HEK293 (cell line): Measurements from ENCODE around the gene WWTR1.

Experiments used
- CTCF ChIA-PET: fragments of 350-600 bp; formaldehyde crosslinking; extraction: SDS; loops from one replicate; lab custom pipeline; 2021; ENCODE audit warnings: antibody characterized with exemption; lab: Yijun Ruan, JAX
- POLR2A ChIA-PET: fragments of 300-600 bp; formaldehyde crosslinking; extraction: SDS; loops from one replicate; lab custom pipeline; 2020; ENCODE audit warnings: antibody characterized with exemption, inconsistent platforms; lab: Yijun Ruan, JAX
- H3K27ac ChIP-seq: fragments of 200-500 bp; sonication (Bioruptor generic); 2 replicates; pipeline ENCODE4 v1.5.1; 2014; ENCODE audit warnings: low read depth, low read length, control low read depth, inconsistent platforms; ENCODE audit errors: extremely low read depth
- H3K36me3 ChIP-seq, 2 experiments: fragments of 200-500 bp in 1 of 2; sonication (Bioruptor generic) in 1 of 2; 1 replicate in 1 of 2; 2 replicates in 1 of 2; pipeline ENCODE4 v1.5.1; 2014 to 2017; ENCODE audit warnings: inconsistent platforms in 2 of 2, low read length in 2 of 2; ENCODE audit not compliant: control insufficient read depth in 2 of 2, insufficient read depth in 1 of 2
- H3K4me1 ChIP-seq: fragments of 200-500 bp; sonication (Bioruptor generic); 2 replicates; pipeline ENCODE4 v1.5.1; 2014; ENCODE audit warnings: mild to moderate bottlenecking, low read length, inconsistent platforms; ENCODE audit not compliant: control insufficient read depth, insufficient read depth
- H3K4me3 ChIP-seq: 2 replicates; pipeline ENCODE4 v1.5.1; 2011; ENCODE audit warnings: low read depth, mild to moderate bottlenecking, control low read depth, low read length, moderate library complexity
- H3K9me3 ChIP-seq: fragments of 200-500 bp; sonication (Bioruptor generic); 2 replicates; pipeline ENCODE4 v1.5.1; 2014; ENCODE audit warnings: low read depth, low read length, inconsistent platforms; ENCODE audit not compliant: control insufficient read depth, insufficient read depth
- GLIS2 ChIP-seq: fragments of 450-650 bp; formaldehyde crosslinking; IDR thresholded peaks from 2 replicates; pipeline ENCODE4 v1.5.1; 2016; ENCODE audit warnings: missing biosample characterization, missing genetic modification characterization
- KLF7 ChIP-seq: fragments of 450-650 bp; formaldehyde crosslinking; IDR thresholded peaks from 2 replicates; pipeline ENCODE4 v1.5.1; 2016; ENCODE audit warnings: missing biosample characterization, missing genetic modification characterization, borderline replicate concordance
- SETDB1 ChIP-seq: IDR thresholded peaks from one replicate; pipeline ENCODE4 v1.6.1; 2017; ENCODE audit warnings: mild to moderate bottlenecking, low read length, moderate library complexity, mixed read lengths; ENCODE audit not compliant: insufficient read length
- ZBTB20 ChIP-seq: fragments of 450-650 bp; formaldehyde crosslinking; IDR thresholded peaks from 2 replicates; pipeline ENCODE4 v1.5.1; 2016; ENCODE audit warnings: missing biosample characterization, missing genetic modification characterization
- ZNF133 ChIP-seq: fragments of 450-650 bp; formaldehyde crosslinking; IDR thresholded peaks from 2 replicates; pipeline ENCODE4 v1.5.1; 2016; ENCODE audit warnings: missing biosample characterization, missing genetic modification characterization
- ZNF174 ChIP-seq: fragments of 450-650 bp; formaldehyde crosslinking; IDR thresholded peaks from 2 replicates; pipeline ENCODE4 v1.5.0; 2017; ENCODE audit warnings: missing biosample characterization, mild to moderate bottlenecking, missing genetic modification characterization
- ZNF280D ChIP-seq: fragments of 450-650 bp; formaldehyde crosslinking; IDR thresholded peaks from 2 replicates; pipeline ENCODE4 v1.5.1; 2016; ENCODE audit warnings: missing biosample characterization, missing genetic modification characterization
- ZNF362 ChIP-seq: fragments of 450-650 bp; formaldehyde crosslinking; IDR thresholded peaks from 2 replicates; pipeline ENCODE4 v1.5.1; 2016; ENCODE audit warnings: missing biosample characterization, missing genetic modification characterization
- ZNF366 ChIP-seq: fragments of 450-650 bp; formaldehyde crosslinking; conservative IDR thresholded peaks from 2 replicates; pipeline ENCODE4 v1.5.1; 2016; ENCODE audit warnings: missing biosample characterization, missing genetic modification characterization
- ZNF423 ChIP-seq: fragments of 450-650 bp; formaldehyde crosslinking; IDR thresholded peaks from 2 replicates; pipeline ENCODE4 v1.5.1; 2016; ENCODE audit warnings: missing biosample characterization, missing genetic modification characterization
- ZNF426 ChIP-seq: fragments of 450-650 bp; formaldehyde crosslinking; IDR thresholded peaks from 2 replicates; pipeline ENCODE4 v1.5.1; 2017; ENCODE audit warnings: missing biosample characterization, missing genetic modification characterization, mild to moderate bottlenecking, inconsistent platforms, moderate library complexity
- ZNF433 ChIP-seq: fragments of 450-650 bp; formaldehyde crosslinking; IDR thresholded peaks from 2 replicates; pipeline ENCODE4 v1.5.1; 2016; ENCODE audit warnings: missing biosample characterization, missing genetic modification characterization, low read depth
- ZNF530 ChIP-seq: fragments of 450-650 bp; formaldehyde crosslinking; IDR thresholded peaks from 2 replicates; pipeline ENCODE4 v1.5.1; 2016; ENCODE audit warnings: low read depth, missing biosample characterization, missing genetic modification characterization
- ZNF707 ChIP-seq: fragments of 450-650 bp; formaldehyde crosslinking; IDR thresholded peaks from 2 replicates; pipeline ENCODE4 v1.5.1; 2016; ENCODE audit warnings: missing biosample characterization, missing genetic modification characterization
- ZNF747 ChIP-seq: fragments of 450-650 bp; formaldehyde crosslinking; IDR thresholded peaks from 2 replicates; pipeline ENCODE4 v1.5.1; 2016; ENCODE audit warnings: missing biosample characterization, missing genetic modification characterization
- ZNF830 ChIP-seq: fragments of 450-650 bp; IDR thresholded peaks from 2 replicates; pipeline ENCODE4 v1.5.0; 2018; ENCODE audit warnings: missing biosample characterization, missing genetic modification characterization, low read depth, mild to moderate bottlenecking, moderate library complexity
- TF ChIP-seq, protein P1 (sequence below): fragments of 450-650 bp; formaldehyde crosslinking; IDR thresholded peaks from 2 replicates; pipeline ENCODE4 v1.5.1; 2016; ENCODE audit warnings: missing biosample characterization, missing genetic modification characterization, low read depth
- TF ChIP-seq, protein P2 (sequence below): fragments of 450-650 bp; formaldehyde crosslinking; IDR thresholded peaks from 2 replicates; pipeline ENCODE4 v1.5.1; 2016; ENCODE audit warnings: missing biosample characterization, missing genetic modification characterization
- TF ChIP-seq, protein P3 (sequence below): fragments of 450-650 bp; formaldehyde crosslinking; IDR thresholded peaks from 2 replicates; pipeline ENCODE4 v1.5.1; 2016; ENCODE audit warnings: missing biosample characterization, missing genetic modification characterization

Gene WWTR1

GRCh38 chr3:149541091-149541491, 116.7 kb downstream of the WWTR1 start:
- no peak for TF ChIP-seq ZNF830 (tag by site-specific recombination)
- TF ChIP-seq ZNF366 (tag by site-specific recombination), result no peak
- TF ChIP-seq ZNF280D (tag by site-specific recombination), result no peak
- TF ChIP-seq KLF7 (tag by site-specific recombination), result no peak
- TF ChIP-seq ZNF433 (tag by site-specific recombination), result no peak
- TF ChIP-seq SETDB1, result no peak
- TF ChIP-seq, protein P1, sequence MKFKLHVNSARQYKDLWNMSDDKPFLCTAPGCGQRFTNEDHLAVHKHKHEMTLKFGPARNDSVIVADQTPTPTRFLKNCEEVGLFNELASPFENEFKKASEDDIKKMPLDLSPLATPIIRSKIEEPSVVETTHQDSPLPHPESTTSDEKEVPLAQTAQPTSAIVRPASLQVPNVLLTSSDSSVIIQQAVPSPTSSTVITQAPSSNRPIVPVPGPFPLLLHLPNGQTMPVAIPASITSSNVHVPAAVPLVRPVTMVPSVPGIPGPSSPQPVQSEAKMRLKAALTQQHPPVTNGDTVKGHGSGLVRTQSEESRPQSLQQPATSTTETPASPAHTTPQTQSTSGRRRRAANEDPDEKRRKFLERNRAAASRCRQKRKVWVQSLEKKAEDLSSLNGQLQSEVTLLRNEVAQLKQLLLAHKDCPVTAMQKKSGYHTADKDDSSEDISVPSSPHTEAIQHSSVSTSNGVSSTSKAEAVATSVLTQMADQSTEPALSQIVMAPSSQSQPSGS (tag by site-specific recombination), result no peak
- no peak overlapping the region for H3K4me3 ChIP-seq
- H3K36me3 ChIP-seq, result peaks cover 0 to 10% of the 10 kb centered on the region in 2 experiments; a peak in 1 of 3 replicates
- POLR2A ChIA-PET, result interaction anchor here (1.2 kb wide), 1 partner anchor 117 kb away, joined by 5 read pairs; the partner anchor contains the start of gene WWTR1
- CTCF ChIA-PET, result interaction anchor here (0.6 to 1.3 kb wide), 4 partner anchors 10 to 176 kb away, joined by 3 to 6 read pairs (median 3); no protein-coding TSS in a partner anchor
- no peak overlapping the region for H3K27ac ChIP-seq
- no peaks in the 10 kb centered on the region for H3K9me3 ChIP-seq
- H3K4me1 ChIP-seq, result no peaks in the 10 kb centered on the region

DNA sequence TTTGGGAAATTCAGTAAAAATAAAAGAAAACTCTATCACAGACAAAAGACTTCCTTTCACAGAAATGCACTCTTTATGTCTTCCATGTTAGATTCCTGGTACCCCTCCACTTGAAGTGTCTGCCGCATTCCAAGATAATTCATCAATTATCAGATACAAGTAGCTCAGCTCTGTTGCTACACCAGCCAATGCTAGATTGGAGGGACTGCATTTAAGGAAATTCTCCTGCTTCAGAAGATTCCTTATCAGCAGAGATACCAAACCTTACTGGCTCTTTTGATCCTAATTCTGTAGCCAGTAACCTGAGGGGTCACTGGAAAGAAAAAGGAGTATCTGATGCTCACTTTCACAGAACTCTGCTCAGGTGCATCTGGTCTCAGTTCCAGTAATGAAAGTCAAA, 119.5 kb downstream of the WWTR1 start:
- ChIA-PET CTCF (no interaction called here), POLR2A (no interaction called here)
- Histone ChIP-seq H3K4me3 (no peak overlapping the region), H3K4me1 (no peaks in the 10 kb centered on the region), H3K36me3 (peaks cover 0 to 10% of the 10 kb centered on the region in 2 experiments; a peak in 1 of 3 replicates), H3K9me3 (no peaks in the 10 kb centered on the region), H3K27ac (no peak overlapping the region)
- TF ChIP-seq ZNF133 (tag by site-specific recombination), result no peak
- TF ChIP-seq ZNF423, result no peak
- TF ChIP-seq ZBTB20 (tag by site-specific recombination), result no peak
- no peak for TF ChIP-seq ZNF707 (tag by site-specific recombination)
- no peak for TF ChIP-seq ZNF174
- TF ChIP-seq ZNF426 (tag by site-specific recombination), result no peak
- no peak for TF ChIP-seq KLF7 (tag by site-specific recombination)
- TF ChIP-seq, protein P2, sequence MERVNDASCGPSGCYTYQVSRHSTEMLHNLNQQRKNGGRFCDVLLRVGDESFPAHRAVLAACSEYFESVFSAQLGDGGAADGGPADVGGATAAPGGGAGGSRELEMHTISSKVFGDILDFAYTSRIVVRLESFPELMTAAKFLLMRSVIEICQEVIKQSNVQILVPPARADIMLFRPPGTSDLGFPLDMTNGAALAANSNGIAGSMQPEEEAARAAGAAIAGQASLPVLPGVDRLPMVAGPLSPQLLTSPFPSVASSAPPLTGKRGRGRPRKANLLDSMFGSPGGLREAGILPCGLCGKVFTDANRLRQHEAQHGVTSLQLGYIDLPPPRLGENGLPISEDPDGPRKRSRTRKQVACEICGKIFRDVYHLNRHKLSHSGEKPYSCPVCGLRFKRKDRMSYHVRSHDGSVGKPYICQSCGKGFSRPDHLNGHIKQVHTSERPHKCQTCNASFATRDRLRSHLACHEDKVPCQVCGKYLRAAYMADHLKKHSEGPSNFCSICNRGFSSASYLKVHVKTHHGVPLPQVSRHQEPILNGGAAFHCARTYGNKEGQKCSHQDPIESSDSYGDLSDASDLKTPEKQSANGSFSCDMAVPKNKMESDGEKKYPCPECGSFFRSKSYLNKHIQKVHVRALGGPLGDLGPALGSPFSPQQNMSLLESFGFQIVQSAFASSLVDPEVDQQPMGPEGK (tag by site-specific recombination), result no peak
- TF ChIP-seq GLIS2 (tag by site-specific recombination), result no peak
- TF ChIP-seq ZNF530 (tag by site-specific recombination), result no peak
- TF ChIP-seq, protein P3, sequence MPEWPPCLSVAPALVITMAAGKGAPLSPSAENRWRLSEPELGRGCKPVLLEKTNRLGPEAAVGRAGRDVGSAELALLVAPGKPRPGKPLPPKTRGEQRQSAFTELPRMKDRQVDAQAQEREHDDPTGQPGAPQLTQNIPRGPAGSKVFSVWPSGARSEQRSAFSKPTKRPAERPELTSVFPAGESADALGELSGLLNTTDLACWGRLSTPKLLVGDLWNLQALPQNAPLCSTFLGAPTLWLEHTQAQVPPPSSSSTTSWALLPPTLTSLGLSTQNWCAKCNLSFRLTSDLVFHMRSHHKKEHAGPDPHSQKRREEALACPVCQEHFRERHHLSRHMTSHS (tag by site-specific recombination), result no peak
- no peak for TF ChIP-seq ZNF747 (tag by site-specific recombination)
- no peak for TF ChIP-seq ZNF362 (tag by site-specific recombination)
